SK-N-SH (cell line): Measurements from ENCODE around the gene MYH3.

ENCODE experiments used
- ELF1 ChIP-seq: IDR thresholded peaks from 2 replicates; pipeline ENCODE4 v1.4.0; 2012
- EP300 ChIP-seq, 2 experiments: IDR thresholded peaks; 2 replicates each; pipeline versions ENCODE4 v1.4.0 to v1.6.1; 2012; ENCODE audit warnings: borderline replicate concordance in 1 of 2, low read depth in 1 of 2, low read length in 1 of 2
- EZH2phosphoT487 ChIP-seq: fragments of 200-600 bp; sonication (generic); IDR thresholded peaks from 2 replicates; pipeline ENCODE4 v1.6.1; 2017; ENCODE audit warnings: low read depth, mixed run types, mild to moderate bottlenecking, antibody characterized with exemption, moderate library complexity, borderline replicate concordance
- JUND ChIP-seq: IDR thresholded peaks from 2 replicates; pipeline ENCODE4 v1.4.0; 2012
- NFIC ChIP-seq: IDR thresholded peaks from 2 replicates; pipeline ENCODE4 v1.4.0; 2012; ENCODE audit warnings: borderline replicate concordance
- RAD21 ChIP-seq: IDR thresholded peaks from 2 replicates; pipeline ENCODE4 v1.6.1; 2012; ENCODE audit warnings: mild to moderate bottlenecking, low read length
- YY1 ChIP-seq: IDR thresholded peaks from 2 replicates; pipeline ENCODE4 v1.4.0; 2012; ENCODE audit warnings: low read depth, mild to moderate bottlenecking
- TF ChIP-seq, protein P1 (sequence below): fragments of 200-600 bp; sonication (generic); IDR thresholded peaks from 2 replicates; pipeline ENCODE4 v1.6.1; 2017; ENCODE audit warnings: antibody characterized with exemption, mild to moderate bottlenecking, moderate library complexity
- TF ChIP-seq, protein P2 (sequence below): IDR thresholded peaks from 2 replicates; pipeline ENCODE4 v1.6.1; 2012; ENCODE audit warnings: mild to moderate bottlenecking, low read depth, low read length, moderate library complexity
- TF ChIP-seq, protein P3 (sequence below): IDR thresholded peaks from 2 replicates; pipeline ENCODE4; 2012

DNA sequence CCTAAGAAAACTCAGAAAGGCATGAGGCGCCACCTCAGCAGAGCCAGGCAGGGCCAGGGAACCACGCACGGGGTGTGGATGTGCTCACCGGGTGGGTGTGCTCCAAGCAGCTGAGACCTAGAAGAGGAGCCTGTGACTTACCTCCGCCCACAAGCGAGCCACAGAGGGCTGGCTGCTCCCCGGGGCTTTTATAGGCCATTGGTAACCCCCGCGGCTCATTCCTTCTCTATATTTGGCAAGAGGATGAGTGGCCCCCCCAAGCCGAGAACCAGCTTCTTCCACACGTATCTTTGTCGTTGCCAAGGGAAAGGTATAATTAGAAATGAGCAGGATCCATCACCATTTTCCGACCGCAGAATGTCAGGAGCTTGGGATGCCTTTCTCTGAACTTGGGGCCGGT is at the start of gene MYH3:
- no peak for TF ChIP-seq JUND
- no peak for TF ChIP-seq ELF1
- TF ChIP-seq EZH2phosphoT487 = no peak
- no peak for TF ChIP-seq EP300 (IDR thresholded peaks at IDR 0.05; ENCODE audit: borderline replicate concordance in 1 of 2, low read depth in 1 of 2, low read length in 1 of 2)
- TF ChIP-seq, protein P1, sequence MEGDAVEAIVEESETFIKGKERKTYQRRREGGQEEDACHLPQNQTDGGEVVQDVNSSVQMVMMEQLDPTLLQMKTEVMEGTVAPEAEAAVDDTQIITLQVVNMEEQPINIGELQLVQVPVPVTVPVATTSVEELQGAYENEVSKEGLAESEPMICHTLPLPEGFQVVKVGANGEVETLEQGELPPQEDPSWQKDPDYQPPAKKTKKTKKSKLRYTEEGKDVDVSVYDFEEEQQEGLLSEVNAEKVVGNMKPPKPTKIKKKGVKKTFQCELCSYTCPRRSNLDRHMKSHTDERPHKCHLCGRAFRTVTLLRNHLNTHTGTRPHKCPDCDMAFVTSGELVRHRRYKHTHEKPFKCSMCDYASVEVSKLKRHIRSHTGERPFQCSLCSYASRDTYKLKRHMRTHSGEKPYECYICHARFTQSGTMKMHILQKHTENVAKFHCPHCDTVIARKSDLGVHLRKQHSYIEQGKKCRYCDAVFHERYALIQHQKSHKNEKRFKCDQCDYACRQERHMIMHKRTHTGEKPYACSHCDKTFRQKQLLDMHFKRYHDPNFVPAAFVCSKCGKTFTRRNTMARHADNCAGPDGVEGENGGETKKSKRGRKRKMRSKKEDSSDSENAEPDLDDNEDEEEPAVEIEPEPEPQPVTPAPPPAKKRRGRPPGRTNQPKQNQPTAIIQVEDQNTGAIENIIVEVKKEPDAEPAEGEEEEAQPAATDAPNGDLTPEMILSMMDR = no peak
- TF ChIP-seq NFIC = no peak
- TF ChIP-seq, protein P2, sequence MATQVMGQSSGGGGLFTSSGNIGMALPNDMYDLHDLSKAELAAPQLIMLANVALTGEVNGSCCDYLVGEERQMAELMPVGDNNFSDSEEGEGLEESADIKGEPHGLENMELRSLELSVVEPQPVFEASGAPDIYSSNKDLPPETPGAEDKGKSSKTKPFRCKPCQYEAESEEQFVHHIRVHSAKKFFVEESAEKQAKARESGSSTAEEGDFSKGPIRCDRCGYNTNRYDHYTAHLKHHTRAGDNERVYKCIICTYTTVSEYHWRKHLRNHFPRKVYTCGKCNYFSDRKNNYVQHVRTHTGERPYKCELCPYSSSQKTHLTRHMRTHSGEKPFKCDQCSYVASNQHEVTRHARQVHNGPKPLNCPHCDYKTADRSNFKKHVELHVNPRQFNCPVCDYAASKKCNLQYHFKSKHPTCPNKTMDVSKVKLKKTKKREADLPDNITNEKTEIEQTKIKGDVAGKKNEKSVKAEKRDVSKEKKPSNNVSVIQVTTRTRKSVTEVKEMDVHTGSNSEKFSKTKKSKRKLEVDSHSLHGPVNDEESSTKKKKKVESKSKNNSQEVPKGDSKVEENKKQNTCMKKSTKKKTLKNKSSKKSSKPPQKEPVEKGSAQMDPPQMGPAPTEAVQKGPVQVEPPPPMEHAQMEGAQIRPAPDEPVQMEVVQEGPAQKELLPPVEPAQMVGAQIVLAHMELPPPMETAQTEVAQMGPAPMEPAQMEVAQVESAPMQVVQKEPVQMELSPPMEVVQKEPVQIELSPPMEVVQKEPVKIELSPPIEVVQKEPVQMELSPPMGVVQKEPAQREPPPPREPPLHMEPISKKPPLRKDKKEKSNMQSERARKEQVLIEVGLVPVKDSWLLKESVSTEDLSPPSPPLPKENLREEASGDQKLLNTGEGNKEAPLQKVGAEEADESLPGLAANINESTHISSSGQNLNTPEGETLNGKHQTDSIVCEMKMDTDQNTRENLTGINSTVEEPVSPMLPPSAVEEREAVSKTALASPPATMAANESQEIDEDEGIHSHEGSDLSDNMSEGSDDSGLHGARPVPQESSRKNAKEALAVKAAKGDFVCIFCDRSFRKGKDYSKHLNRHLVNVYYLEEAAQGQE = no peak
- TF ChIP-seq, protein P3, sequence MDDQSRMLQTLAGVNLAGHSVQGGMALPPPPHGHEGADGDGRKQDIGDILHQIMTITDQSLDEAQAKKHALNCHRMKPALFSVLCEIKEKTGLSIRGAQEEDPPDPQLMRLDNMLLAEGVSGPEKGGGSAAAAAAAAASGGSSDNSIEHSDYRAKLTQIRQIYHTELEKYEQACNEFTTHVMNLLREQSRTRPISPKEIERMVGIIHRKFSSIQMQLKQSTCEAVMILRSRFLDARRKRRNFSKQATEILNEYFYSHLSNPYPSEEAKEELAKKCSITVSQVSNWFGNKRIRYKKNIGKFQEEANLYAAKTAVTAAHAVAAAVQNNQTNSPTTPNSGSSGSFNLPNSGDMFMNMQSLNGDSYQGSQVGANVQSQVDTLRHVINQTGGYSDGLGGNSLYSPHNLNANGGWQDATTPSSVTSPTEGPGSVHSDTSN = no peak
- no peak for TF ChIP-seq YY1
- TF ChIP-seq RAD21 = no peak
